NCI-H748 (cell line): ENCODE results near the gene FBN2.

Experiments
- DNase-seq: peaks from one replicate; lab custom pipeline; 2025; ENCODE audit not compliant: unreplicated experiment; lab: John Stamatoyannopoulos, UW

The FBN2 gene

GRCh38 chr5:128538000-128538249 is at the start of gene FBN2:
FBN2 (minus strand) TSS chr5:128538245; CDS start chr5:128537603, 642 bp downstream.
- DNase-seq, result no peak

DNA sequence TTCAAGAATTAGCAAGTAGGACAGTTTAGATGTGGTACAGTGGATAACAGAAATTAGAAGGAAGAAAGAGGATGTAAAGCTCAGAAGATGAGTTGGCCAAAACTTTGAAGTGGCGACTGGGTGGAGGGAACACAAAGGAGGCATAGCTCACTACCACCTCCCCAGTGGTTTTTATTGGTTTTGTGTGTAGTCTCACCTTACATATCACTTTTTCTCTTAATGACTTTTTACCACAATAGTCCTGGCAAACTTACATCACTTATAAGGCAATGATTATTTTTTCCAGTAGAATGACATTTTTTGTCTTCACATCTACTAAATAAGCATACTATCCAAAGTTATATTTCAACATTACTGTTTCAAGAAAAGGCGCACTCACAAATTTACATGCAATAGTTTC is 49.2 kb upstream of the FBN2 start:
- DNase-seq, result no peak

DNA sequence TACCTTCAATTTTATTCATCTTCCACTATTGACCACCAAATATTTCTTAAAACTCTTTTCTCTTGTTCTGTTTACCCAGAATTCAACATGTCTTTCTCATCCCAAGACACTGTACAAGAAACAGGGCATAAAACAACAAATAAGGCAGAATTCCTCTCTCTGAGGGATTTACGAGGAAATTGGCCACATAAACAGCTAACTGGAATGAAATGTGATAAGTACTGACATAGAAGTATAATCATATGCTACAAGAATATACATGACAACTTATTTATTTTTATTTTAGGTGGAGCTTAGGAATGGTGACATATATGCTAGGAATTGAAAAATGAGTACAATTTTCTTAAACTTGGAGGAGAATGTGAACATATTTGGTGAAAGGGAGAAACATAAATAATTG is 48.8 kb upstream of the FBN2 start:
- DNase-seq, result no peak

- DNase-seq, result no peak
These were observed 41.6 kb upstream of the FBN2 start for GRCh38 chr5:128579639-128580038.

- no peak for DNase-seq
These were observed 41.0 kb upstream of the FBN2 start for GRCh38 chr5:128579093-128579492.

GRCh38 chr5:128574041-128574440 is 36.0 kb upstream of the FBN2 start:
- DNase-seq, result no peak

DNA sequence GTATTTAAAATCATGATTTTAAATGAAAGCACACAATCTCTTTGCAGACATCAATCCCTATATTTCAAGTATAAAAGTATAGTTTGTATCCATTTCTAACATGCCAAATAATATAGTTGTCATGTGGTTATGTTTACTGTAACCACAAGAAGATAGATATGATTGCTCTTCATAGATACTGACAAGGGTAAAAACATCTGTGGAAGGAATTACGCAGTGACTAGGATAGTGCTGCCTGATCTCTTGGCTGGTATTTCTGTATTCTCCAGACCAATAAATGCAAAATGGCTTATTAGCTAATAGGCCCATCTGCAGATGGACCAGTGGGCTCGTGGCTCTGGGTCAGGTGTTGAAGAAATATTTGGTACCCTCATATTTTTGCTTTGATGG is 34.9 kb upstream of the FBN2 start:
- no peak for DNase-seq

DNA sequence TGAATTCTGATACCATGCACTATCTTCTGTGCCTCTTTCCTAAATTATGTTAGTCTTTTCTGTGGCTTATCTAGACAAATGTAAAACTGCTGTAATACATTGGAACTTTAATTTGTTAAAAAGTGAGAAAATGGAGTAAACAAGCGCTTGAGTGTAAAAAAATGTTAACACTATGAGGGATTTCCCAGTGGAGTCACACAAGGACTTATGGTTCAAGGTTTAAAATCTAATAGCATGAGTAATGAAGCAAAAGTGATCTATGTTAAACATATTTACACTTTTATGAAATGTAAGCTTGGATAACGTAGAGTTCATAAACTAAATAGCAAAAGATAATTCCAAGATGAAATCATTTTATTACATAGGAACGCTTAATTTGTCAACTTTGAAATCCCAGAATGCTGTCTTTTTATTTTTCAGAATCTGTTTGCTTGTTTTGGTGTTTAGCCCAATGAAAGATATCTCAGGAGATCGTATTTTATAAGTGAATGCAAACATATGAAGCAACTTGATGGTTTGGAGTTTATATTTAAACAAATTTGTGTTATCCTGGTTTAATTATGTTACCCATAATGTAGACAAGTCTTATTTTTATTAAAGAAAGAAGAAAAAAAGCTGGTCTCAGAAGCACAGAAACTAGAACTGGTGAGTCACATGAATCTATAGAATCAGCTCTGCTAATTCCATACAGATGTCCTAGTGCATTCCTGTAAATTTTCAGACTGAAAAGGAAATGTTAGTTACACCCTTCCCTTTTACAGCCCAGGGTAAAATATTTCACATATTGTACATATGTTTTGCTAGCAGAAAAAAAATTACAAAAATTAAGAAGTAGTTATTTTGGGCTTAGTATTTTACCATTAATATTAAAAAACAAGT is 34.2 kb upstream of the FBN2 start:
- no peak for DNase-seq

GRCh38 chr5:128566178-128566577 is 28.1 kb upstream of the FBN2 start:
- no peak for DNase-seq

DNA sequence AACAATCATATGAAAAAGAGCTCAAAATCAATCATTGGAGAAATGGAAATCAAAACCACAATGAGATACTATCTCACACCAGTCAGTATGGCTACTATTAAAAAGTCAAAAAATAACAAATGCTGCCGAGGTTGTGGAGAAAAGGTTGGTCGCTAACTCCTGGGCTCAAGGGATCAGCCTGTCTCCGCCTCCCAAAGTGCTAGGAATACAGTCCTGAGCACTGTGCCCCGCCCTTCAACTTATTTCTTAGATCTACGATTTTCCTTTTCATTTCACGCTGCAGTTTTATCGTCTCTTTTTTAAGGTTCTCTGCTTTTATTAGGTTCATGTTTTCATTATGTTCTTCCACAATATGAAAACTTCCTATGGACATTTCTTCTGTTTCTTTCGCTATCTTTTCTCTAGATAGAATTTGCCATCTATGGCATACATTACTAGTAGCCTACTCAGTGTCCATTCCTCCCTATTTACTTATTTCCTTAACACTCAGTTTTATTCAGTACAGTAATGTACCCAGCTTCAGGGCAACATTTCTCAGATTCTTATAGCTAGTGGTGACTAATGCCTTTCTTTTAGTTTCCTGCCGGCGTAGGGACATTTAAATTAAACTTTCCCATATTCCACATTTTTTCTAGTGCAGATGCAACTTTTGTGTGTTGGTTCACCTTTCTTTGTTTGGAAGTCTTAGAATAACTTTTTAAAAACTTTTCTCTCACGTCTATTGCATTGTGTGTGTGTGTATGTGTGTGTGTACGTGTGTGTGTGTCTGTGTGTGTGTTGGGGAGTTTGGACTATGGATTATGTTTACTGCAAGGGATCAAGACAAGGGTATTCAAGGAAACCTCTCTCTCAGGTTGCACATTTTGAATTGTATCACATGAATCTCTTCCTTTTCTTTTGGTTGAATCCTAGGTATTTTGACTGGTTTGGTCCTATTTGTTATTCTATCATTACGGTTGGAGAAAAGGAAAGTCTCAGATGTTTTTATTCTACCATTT is 21.6 kb upstream of the FBN2 start:
- DNase-seq, result no peak

DNA sequence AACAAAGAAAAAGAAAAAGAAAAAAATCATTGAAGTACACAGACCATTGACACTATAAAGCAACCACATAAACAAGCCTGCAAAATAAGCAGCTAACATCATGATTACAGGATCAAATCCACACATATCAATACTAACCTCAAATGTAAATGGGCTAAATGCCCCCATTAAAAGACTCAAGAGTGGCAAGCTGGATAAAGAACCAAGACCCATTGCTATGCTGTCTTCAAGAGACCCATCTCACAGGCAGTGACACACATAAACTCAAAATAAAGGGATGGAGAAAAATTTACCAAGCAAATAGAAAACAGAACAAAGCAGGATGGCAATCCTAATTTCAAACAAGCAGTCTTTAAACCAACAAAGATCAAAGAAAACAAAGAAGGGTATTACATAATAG is 15.7 kb upstream of the FBN2 start:
- DNase-seq, result no peak

GRCh38 chr5:128551476-128551875 is 13.4 kb upstream of the FBN2 start:
- DNase-seq, result no peak

DNA sequence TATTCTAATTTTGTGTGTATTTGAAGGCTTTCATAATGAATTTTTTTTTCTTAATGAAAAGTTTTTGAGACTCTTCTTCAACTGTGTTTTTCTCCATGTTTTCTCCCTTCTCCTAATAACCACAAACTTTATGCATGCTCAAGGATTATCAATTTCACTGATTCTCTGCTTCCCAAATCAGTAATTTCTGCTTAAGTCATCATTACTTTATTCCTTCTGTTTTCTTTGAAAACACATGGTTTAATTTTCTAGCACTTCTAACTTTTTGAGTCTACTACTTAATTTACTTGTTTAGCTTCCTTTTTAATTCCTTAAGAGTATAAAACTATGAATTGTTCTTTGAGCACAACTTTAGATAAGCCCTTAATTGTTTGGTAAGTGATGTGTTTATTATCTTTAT is 11.5 kb upstream of the FBN2 start:
- DNase-seq, result no peak

GRCh38 chr5:128546658-128547281 is 8.7 kb upstream of the FBN2 start:
- peak; percentile 86 for DNase-seq

DNA sequence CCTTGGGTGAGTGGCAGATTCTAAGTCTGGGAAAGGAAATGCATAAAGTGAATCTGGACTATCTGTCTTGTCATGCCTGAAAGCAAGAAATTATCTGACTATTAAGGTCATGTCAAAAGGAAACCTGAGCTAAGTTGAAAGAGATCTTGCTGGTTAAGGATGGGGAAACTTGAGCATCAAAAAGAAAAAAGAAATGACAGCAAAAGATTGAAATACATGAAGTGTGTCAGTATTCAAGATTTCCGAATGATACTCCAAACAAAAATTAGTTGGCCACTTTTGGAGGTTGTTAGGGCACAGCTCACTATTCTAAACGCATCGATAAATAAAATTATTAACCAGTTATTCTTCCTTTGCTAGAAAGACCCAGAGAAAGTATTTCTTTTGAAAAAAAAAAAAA is 3.3 kb upstream of the FBN2 start:
- no peak for DNase-seq

- peak; percentile 45 for DNase-seq
These were observed 989 bp upstream of the FBN2 start for GRCh38 chr5:128539038-128539429.

GRCh38 chr5:128538250-128539037 is 399 bp upstream of the FBN2 start:
- peak; percentile 84 for DNase-seq

- DNase-seq, result peak; percentile 79
These were observed 635 bp downstream of the FBN2 start for GRCh38 chr5:128537221-128537999.

DNA sequence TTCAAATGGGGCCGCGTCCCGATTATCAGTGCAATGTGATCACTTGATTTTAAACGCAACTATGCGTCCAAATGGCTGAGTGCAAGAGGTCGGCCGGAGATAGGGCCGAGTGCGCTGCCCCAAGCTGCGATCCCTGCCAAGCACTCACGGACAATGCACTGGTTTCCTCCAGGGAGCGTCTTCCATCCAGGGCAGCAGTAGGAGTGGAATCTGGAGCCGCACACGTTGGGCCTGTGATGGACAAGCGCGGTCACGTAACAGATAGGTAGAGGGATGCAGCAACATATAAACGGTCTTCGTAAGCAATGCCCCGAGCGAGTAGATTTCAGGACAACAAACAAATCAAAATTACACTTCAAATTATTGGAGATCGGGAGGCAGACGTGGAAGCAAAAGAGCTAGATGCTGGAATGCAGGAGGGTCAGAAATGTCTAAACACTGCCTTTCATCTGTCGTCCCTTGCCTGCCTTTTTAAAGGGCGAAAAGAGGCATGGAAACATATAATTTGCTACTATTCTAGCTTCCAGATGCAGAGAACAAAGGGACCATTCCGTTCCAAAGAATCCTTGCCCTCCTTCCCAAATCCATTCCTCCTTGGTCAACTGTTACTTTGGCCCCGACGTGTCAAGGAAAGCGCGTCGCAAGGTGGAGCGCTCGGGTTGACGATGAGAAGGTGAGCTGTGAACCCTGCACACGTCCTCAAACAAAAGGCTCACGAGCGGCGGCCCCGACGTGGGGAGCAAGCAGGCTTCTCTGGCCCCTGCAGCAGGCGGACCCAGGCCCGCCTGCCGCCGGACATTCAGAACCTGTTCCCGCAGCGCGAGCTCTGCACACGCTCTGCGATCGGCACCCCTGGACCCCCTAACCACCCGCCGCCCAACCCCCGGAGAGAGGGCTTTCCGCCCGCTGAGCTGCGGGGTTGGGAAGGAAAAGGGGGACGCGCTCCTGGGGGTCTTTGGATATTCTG is 1.5 kb downstream of the FBN2 start:
- peak; percentile 62 for DNase-seq
